LNCAP (cell line): ENCODE measurements around the gene HOXA3.

Source experiments
- TF ChIP-seq, protein P1 (sequence below): fragments of 450-650 bp; IDR thresholded peaks from 2 replicates; pipeline ENCODE4 v1.5.1; 2017; ENCODE audit warnings: mild to moderate bottlenecking

Gene HOXA3

GRCh38 chr7:27128776-27129728, 23.3 kb downstream of the HOXA3 start:
- TF ChIP-seq, protein P1, sequence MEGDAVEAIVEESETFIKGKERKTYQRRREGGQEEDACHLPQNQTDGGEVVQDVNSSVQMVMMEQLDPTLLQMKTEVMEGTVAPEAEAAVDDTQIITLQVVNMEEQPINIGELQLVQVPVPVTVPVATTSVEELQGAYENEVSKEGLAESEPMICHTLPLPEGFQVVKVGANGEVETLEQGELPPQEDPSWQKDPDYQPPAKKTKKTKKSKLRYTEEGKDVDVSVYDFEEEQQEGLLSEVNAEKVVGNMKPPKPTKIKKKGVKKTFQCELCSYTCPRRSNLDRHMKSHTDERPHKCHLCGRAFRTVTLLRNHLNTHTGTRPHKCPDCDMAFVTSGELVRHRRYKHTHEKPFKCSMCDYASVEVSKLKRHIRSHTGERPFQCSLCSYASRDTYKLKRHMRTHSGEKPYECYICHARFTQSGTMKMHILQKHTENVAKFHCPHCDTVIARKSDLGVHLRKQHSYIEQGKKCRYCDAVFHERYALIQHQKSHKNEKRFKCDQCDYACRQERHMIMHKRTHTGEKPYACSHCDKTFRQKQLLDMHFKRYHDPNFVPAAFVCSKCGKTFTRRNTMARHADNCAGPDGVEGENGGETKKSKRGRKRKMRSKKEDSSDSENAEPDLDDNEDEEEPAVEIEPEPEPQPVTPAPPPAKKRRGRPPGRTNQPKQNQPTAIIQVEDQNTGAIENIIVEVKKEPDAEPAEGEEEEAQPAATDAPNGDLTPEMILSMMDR, result no peak

GRCh38 chr7:27128034-27128433, 24.3 kb downstream of the HOXA3 start:
- TF ChIP-seq, protein P1, result no peak

DNA sequence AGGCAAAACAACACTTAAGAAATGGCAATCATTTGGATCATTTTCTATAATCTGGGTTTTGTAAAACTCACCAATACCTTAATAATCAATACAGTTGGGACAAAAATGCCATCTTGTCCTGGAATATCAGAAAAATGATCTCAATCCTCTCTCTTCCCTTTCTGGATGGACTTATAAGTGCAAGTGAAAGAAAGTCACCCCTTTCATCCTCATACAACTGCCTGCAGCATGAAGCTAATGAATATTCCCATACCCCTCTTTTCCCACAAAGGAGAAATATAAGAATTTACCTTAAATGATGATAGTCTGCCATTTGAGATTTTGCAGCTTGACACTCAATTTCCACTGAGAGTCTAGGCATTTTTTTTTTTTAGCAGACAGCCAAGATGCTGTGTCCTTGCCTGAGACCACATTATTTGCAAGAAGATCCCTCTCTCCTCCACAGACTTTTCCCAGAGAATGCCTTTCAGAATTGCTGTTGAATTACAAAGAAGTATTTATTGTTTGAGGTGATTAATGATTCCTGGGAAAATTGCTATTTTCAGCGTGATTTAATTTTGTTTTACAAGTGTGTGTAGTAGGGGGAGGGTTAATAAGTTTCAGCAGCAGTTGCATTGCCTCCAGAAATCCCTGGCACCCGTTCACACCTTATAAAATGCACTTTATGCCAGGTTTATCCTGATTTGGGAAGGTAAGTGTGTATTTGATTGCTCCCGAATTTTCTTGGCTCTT, 25.6 kb downstream of the HOXA3 start:
- TF ChIP-seq, protein P1, result no peak

DNA sequence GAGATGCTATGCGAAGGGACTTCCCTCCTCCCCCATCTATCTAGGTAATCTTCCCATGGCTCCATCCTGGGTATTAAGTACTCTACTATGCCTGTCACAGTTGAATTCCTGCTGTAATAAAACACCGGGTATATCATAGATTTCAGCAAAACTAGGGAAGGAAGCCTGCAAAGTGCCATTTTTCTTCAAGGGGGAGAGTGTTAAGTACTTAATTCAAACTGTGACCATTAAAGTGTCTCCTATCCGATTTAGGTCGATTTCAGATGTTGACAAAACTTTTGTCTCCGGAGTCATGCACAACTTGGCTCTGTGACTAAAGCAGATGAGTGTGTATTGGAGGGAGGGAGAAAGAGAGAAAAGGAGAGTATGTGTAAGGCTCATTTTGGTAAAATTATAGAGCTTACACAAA, 26.4 kb downstream of the HOXA3 start:
- TF ChIP-seq, protein P1, result no peak

GRCh38 chr7:27124902-27125689, 27.3 kb downstream of the HOXA3 start:
- TF ChIP-seq, protein P1, result no peak

GRCh38 chr7:27124096-27124901, 28.1 kb downstream of the HOXA3 start:
- TF ChIP-seq, protein P1, result no peak
